ENCODE measurements around the gene OR7D4. TPM values are rescaled to one million over a fixed set of nuclear protein-coding genes. Genes with fewer than 3 reads are reported as not detected.

OR7D4 gene
- total RNA-seq, 4 donors from 2014 or later = not detected

DNA sequence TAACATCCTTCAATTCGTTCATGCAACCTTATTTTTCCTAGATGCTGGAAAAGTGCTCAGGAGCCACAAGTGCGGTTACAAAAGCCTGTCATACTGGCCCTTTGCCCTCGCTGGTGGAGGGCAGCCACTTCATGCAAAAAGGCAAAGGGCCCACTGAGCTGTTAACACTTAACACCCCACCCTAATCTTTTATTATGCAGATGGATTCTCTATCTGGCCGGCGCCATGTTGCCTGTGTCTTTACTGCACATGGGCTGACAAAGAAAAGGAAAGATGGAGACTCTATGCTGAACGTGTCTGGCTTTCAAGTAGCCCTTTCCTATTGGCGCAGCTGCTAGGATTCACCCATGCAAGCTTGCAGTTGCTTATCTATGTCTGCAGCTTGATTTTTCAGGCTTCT, 29.9 kb downstream of the OR7D4 start:
- in situ Hi-C loops (cut with MboI; ENCODE audit: low pct_ligation_motif_present in 1 of 4, low pct_unique_long_range_greater_than_20kb in 1 of 4, low sequenced_read_pairs in 3 of 4) (no loop called here), intact Hi-C loops (cut with DNase I; ENCODE audit: low total_unique reads) (no loop called here)
- Histone ChIP-seq H3K4me3 (no peak overlapping the region), H3K9me3 (no peaks in the 10 kb centered on the region), H3K4me1 (no peaks in the 10 kb centered on the region), H3K36me3 (no peaks in the 10 kb centered on the region), H3K27ac (no peak overlapping the region), H3K27me3 (peaks cover 8% of the 10 kb centered on the region)
- WGBS, 2 donors (ENCODE audit: low coverage in 1 of 2) = 70 to 79% methylated on average over 3 to 7 of the region's 7 CpGs
- DNase-seq = no peak
- no peak for TF ChIP-seq POLR2AphosphoS5 (IDR thresholded peaks at IDR 0.05)
- TF ChIP-seq, protein P1, sequence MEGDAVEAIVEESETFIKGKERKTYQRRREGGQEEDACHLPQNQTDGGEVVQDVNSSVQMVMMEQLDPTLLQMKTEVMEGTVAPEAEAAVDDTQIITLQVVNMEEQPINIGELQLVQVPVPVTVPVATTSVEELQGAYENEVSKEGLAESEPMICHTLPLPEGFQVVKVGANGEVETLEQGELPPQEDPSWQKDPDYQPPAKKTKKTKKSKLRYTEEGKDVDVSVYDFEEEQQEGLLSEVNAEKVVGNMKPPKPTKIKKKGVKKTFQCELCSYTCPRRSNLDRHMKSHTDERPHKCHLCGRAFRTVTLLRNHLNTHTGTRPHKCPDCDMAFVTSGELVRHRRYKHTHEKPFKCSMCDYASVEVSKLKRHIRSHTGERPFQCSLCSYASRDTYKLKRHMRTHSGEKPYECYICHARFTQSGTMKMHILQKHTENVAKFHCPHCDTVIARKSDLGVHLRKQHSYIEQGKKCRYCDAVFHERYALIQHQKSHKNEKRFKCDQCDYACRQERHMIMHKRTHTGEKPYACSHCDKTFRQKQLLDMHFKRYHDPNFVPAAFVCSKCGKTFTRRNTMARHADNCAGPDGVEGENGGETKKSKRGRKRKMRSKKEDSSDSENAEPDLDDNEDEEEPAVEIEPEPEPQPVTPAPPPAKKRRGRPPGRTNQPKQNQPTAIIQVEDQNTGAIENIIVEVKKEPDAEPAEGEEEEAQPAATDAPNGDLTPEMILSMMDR (IDR thresholded peaks at IDR 0.05) = no peak
- no peak for TF ChIP-seq POLR2A (IDR thresholded peaks at IDR 0.05)
- no peak for TF ChIP-seq EP300 (IDR thresholded peaks at IDR 0.05; ENCODE audit: low read depth)

DNA sequence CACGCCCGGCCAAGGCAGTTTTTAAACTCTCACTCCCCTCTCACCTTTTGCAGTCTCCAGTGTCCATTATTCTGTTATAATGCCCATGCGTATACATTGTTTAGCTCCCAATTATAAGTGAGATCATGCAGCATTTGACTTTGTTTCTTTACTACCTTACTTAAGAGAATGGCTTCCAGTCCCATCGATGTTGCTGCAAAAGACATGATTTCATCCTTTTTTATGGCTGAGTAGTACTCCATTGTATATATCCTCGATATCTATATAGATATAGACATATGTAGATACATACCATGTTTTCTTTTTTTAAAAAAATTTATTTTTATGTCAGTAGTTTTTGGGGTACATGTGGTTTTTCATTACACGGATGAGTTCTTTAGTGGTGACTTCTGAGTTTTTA, 32.2 kb downstream of the OR7D4 start:
- Histone ChIP-seq H3K27ac (no peak overlapping the region), H3K27me3 (no peaks in the 10 kb centered on the region), H3K36me3 (no peaks in the 10 kb centered on the region), H3K4me1 (no peaks in the 10 kb centered on the region), H3K9me3 (no peaks in the 10 kb centered on the region), H3K4me3 (no peak overlapping the region)
- DNase-seq = no peak
- TF ChIP-seq EP300 (IDR thresholded peaks at IDR 0.05; ENCODE audit: low read depth) = no peak
- no peak for TF ChIP-seq POLR2AphosphoS5 (IDR thresholded peaks at IDR 0.05)
- TF ChIP-seq, protein P1 (IDR thresholded peaks at IDR 0.05) = no peak
- no peak for TF ChIP-seq POLR2A (IDR thresholded peaks at IDR 0.05)
- WGBS, 2 donors (ENCODE audit: low coverage in 1 of 2) = 64 to 87% methylated on average over 2 to 6 of the region's 6 CpGs
- in situ Hi-C loops (cut with MboI; ENCODE audit: low pct_ligation_motif_present in 1 of 4, low pct_unique_long_range_greater_than_20kb in 1 of 4, low sequenced_read_pairs in 3 of 4) = no loop called here
- intact Hi-C loops (cut with DNase I; ENCODE audit: low total_unique reads) = no loop called here

DNA sequence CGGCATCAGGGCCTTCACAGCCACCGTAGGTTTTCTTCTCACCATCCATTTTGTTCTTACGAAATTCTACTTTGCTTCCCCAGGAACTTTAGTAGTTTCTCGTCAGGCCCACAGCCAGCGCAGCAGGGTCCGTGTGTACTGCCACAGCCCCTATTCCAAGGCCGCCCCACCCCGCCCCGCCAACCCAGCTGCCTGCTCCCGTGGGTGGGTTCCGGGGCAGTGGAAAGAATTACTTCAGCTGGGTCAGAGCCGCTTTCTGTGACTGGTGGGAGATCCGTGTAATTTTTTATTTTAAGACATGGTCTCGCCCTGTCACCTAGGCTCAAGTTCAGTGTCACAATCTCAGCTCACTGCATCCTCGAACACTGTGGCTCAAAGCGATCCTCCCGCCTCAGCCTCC, 36.4 kb downstream of the OR7D4 start:
- Histone ChIP-seq H3K27ac (no peak overlapping the region), H3K4me1 (no peaks in the 10 kb centered on the region), H3K9me3 (no peaks in the 10 kb centered on the region), H3K36me3 (no peaks in the 10 kb centered on the region), H3K27me3 (no peaks in the 10 kb centered on the region), H3K4me3 (no peak overlapping the region)
- intact Hi-C loops (cut with DNase I; ENCODE audit: low total_unique reads) (no loop called here), in situ Hi-C loops (cut with MboI; ENCODE audit: low pct_ligation_motif_present in 1 of 4, low pct_unique_long_range_greater_than_20kb in 1 of 4, low sequenced_read_pairs in 3 of 4) (no loop called here)
- WGBS, 2 donors (ENCODE audit: low coverage in 1 of 2) = 88 to 96% methylated on average over 4 to 17 of the region's 17 CpGs
- DNase-seq = no peak
- TF ChIP-seq, protein P1 (IDR thresholded peaks at IDR 0.05) = no peak
- TF ChIP-seq EP300 (IDR thresholded peaks at IDR 0.05; ENCODE audit: low read depth) = no peak
- no peak for TF ChIP-seq POLR2A (IDR thresholded peaks at IDR 0.05)
- TF ChIP-seq POLR2AphosphoS5 (IDR thresholded peaks at IDR 0.05) = no peak

DNA sequence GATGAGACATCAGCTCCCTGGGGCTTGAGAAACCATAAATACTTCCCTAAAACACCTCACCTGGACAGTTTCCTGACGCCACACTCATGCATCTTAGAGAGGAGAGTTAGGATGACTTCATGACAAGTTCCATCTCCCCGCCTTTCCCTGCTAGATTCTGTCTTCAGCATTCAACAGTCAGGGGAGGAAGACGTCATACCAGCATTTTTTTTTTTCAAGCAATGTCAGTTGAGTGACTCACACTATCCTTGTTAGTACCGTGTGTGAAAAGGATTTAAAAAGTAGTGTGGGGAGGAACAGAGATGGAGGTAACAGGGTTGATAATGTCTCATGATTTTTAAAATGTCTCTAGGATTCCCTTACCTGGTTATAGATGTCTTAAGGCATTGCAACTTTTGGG, 40.5 kb downstream of the OR7D4 start, which contains the start of gene OR7D2:
Gene OR7D2, plus strand, starts transcription at position 79 of the 400 bp plus-strand sequence. CDS start 6,803 bp downstream, outside the sequence.
- intact Hi-C loops (cut with DNase I; ENCODE audit: low total_unique reads) (no loop called here), in situ Hi-C loops (cut with MboI; ENCODE audit: low pct_ligation_motif_present in 1 of 4, low pct_unique_long_range_greater_than_20kb in 1 of 4, low sequenced_read_pairs in 3 of 4) (no loop called here)
- no peaks in the 10 kb centered on the region for H3K4me1 ChIP-seq
- no peak within 1 kb of the TSS for H3K4me3 ChIP-seq
- 64 to 82% methylated on average over 3 to 4 of the region's 4 CpGs for WGBS, 2 donors (ENCODE audit: low coverage in 1 of 2)
- H3K27me3 ChIP-seq = no peaks in the 10 kb centered on the region
- H3K9me3 ChIP-seq = no peaks in the 10 kb centered on the region
- no peak for DNase-seq
- TF ChIP-seq EP300 (IDR thresholded peaks at IDR 0.05; ENCODE audit: low read depth) (no peak), POLR2AphosphoS5 (IDR thresholded peaks at IDR 0.05) (no peak), POLR2A (IDR thresholded peaks at IDR 0.05) (no peak)
- TF ChIP-seq, protein P1 (IDR thresholded peaks at IDR 0.05) = no peak
- H3K36me3 ChIP-seq = no peaks in the 10 kb centered on the region
- H3K27ac ChIP-seq = no peak within 1 kb of the TSS

Measured in transverse colon (tissue), 4 donors.